Erythroblast (primary cell): Measurements from ENCODE around the gene LHPP.

Experiments used
- GATA1 ChIP-seq: IDR thresholded peaks from 2 replicates; pipeline ENCODE4 v1.6.1; 2011; ENCODE audit warnings: low read depth, mild to moderate bottlenecking, control low read depth, low read length, moderate library complexity
- POLR2A ChIP-seq: IDR thresholded peaks from 2 replicates; pipeline ENCODE4 v1.6.1; 2011; ENCODE audit warnings: mild to moderate bottlenecking, low read length

DNA sequence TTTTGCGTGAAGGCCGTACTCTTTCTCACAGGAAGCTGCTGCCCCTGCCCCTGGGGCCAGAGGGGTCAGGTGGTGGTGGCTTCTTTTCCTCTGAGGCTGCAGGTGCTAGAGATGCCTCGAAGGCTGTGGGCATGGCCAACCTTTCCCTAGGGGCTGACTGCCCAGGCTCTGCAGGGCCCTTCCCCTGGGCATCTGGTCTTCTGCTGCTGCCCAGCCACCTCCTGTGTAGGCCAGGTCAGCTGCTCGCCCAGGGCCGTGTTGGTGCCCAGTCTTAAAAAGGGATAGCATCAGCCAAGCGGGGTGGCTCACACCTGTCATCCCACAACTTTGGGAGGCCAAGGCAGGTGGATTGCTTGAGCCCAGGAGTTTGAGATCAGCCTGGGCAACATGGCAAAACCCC is 168.2 kb downstream of the LHPP start:
- TF ChIP-seq POLR2A = no peak
- no peak for TF ChIP-seq GATA1
